GM19395 (cell line): ENCODE data around the gene ELOVL6.
"Not testable (repeated sequence)": the region's sequence is repeated elsewhere in the genome, so short reads cannot be mapped to it uniquely, and the experiment has no call there.

Experiments
- ATAC-seq: cut with Tn5 transposase; IDR thresholded peaks from one replicate; pipeline ENCODE4 v1.9.1; 2021; ENCODE audit warnings: mild to moderate bottlenecking, moderate library complexity; ENCODE audit not compliant: unreplicated experiment

The ELOVL6 gene

GRCh38 chr4:110163327-110164069 is 34.9 kb downstream of the ELOVL6 start:
- no peak for ATAC-seq

- no peak for ATAC-seq
Measured at GRCh38 chr4:110160618-110161017, 37.8 kb downstream of the ELOVL6 start.

DNA sequence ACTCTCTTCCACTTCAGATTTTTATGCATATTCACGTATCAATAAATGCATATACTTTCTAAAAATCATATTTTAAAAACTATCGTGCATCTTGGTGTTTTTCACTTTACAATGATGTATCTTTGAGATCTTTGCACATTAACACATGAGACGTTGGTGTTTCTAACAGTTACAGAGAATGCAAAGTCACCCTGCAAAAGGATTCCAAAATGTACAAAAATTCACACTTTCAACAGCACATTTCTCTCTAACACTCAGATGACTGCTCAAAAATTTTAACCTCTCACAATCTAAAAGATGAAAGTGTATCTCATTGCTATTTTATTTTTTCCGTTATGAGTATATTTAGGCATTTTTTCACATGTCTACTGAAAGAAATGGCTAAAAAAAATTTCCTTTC is 38.9 kb downstream of the ELOVL6 start:
- ATAC-seq, result no peak

GRCh38 chr4:110157580-110157979 is 40.8 kb downstream of the ELOVL6 start:
- no peak for ATAC-seq

GRCh38 chr4:110157166-110157565 is 41.2 kb downstream of the ELOVL6 start:
- ATAC-seq, result not testable (repeated sequence)

GRCh38 chr4:110156442-110156841 is 42.0 kb downstream of the ELOVL6 start:
- ATAC-seq, result no peak

- ATAC-seq, result no peak
Measured at GRCh38 chr4:110155654-110156053, 42.8 kb downstream of the ELOVL6 start.

DNA sequence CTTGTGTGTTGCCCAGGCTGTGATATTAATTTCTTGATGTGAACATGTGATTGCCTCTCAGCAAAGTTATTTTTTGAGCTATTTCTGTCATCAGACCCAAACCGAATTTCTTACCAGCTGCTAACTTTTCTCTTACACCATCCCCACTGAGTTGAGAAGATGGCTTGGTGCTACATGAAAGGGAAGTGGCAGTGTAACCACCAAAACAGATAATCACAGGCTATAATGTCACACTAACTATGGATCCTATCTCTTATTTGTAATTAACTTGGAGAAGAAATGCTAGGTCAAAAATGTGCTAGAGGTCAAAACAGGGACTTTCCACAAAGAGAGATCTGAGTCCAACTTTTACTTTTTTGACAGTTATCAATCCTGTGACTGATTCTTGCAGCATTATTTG is 43.8 kb downstream of the ELOVL6 start:
- ATAC-seq, result no peak

DNA sequence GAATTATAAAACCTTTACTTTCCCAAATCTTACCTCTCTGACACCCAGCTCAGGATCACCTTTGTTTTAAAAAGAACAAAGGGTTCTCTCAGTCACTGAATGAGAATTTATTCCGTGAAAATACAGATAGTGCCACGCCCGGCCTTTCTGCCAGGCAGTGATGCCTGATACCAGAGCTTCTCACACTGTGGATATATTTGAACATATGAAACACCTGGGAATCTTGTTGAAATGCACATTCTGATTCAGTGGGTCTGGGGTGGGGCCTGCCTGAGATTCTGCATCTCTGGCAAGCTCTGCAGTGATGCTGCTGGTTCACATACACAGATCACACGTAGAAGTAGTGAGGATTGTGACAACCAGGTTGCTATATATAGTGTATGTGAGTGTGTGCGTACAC is 46.0 kb downstream of the ELOVL6 start:
- ATAC-seq, result no peak

GRCh38 chr4:110149089-110149488 is 49.3 kb downstream of the ELOVL6 start:
- ATAC-seq, result no peak

DNA sequence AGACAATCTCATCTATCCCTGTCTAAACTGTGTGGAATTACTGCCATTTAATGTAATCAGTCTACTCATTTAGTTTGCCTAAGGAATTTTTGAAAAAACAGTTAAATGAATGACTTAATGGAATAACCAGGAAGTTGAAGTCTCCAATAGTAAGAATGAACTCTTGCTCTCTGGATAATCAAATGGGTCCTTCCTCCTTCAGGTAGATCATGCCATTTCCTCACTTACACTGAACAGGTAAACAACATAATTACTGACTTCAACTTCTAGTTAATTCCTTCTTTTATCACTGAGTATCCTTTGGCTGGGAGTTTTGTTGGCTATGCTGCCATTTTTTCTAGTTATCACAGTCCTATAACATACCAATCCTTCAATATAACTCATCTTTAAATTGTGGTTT is 56.0 kb downstream of the ELOVL6 start:
- ATAC-seq, result no peak

GRCh38 chr4:110139815-110140214 is 58.6 kb downstream of the ELOVL6 start:
- ATAC-seq, result no peak

- no peak for ATAC-seq
Measured at GRCh38 chr4:110139111-110139510, 59.3 kb downstream of the ELOVL6 start.

GRCh38 chr4:110138551-110138950 is 59.9 kb downstream of the ELOVL6 start:
- ATAC-seq, result no peak

DNA sequence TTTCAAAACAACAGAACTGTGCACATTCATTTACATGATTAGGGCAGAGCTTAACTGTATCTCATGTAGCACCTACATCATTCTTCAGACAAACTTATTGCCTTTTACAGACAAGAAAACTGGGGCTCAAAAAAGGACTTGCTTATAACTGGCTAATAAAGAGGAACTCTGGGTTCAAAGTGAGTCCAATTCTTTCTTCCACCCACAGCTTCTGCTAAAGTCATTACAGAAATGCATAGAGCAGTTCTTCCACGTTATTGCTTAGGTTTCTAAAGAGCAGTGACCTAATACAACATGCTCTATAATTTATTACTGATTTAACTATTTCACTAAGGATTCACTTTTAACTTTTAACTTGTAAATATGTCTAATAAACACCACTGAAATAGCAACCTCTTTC is 60.6 kb downstream of the ELOVL6 start:
- no peak for ATAC-seq

- no peak for ATAC-seq
Measured at GRCh38 chr4:110135523-110135922, 62.9 kb downstream of the ELOVL6 start.

- no peak for ATAC-seq
Measured at GRCh38 chr4:110135076-110135475, 63.3 kb downstream of the ELOVL6 start.

- no peak for ATAC-seq
Measured at GRCh38 chr4:110134269-110134869, 64.0 kb downstream of the ELOVL6 start.

DNA sequence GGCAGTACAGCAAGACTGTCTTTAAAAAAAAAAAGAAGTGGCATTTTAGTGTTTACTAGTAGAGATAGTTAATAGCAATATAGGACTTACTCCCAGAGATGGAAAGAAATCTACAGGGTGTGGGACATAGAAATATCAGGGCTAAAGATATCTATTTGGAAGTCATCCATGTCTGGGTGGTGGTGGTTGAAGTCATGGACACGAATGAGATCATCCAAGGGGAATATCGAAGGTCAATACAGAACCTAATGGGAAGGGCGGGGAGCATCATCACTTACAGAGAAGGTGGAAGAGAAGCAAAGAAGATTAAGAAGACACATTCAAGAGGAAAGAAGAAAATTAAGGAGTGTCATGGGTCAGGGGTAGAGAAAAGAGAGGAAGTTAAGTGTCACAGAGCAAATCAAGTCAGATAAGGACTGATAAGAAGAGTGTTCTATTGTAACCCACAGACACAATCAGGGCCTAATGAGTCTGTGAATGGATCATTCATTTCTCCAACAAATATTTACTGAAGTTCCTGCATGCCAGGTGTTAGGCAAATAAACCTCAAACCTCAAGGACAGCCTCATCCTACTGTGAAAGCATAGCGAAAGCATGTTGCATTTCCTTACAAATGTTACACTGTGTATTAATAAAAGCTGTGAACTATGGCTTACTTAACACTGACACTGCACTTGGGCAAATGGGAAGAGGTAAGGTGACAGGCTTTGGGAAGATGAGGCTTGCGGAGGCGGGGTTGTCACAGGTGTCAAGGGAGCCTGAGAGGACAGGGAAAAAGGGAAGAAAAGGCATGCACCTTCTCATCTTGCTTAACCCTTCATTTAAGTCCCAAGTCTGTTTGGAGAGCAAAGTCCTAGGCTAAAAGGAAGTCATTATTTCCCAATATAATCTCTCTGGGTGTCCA is 65.3 kb downstream of the ELOVL6 start:
- no peak for ATAC-seq

DNA sequence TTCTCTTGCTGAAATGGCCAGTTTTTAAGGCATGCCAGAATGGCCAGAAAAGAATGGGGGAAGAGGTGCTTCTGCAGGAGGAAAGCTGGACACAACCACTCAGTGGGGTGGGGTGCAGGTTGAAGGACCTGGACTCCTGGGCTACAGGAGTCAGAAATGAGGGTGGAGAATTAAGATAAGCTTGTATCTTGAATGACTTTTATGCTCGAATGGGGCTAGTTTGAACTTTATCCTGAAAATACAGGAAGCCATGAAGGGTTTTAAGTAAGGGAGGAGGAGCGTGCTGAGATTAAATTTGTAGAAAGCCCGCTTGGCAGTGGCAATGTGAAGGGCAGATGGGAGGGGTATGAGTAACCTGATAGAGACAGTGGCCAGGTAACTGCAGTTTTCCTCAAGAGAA is 66.5 kb downstream of the ELOVL6 start:
- ATAC-seq, result no peak

DNA sequence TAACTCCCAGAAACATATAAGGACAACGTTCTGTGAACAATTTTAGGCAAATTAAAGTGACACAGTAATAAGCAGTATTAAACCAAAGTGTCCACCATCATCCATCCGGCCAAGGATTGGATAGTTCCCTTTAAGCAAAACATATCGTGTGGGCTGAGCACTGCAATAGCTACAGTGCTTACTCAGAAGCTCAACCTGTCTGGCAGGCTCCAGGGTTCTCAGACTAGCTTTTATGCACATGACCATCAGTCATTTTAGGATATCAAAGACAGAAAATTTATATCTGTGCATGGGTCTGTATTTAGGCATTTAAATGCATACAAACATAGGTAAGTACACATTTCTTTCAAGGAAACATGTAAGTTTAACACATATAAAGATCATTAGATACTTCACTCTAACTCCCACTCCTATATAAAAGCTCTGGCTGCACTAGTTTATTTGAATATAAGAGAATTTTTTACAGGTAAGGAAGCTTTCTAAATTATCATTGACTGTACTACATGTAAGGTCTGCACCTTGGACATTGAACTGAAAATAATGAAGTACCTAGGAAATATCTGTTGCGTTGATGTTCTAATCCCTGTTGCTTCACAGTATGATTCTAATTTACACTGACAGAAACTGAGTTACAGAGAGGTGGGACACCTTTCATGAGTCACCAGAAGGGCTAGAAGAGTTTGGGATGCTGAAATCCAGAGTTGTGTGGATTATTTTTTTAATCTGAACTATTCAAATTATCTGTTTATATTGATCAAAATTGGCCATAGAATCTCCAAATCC is 67.6 kb downstream of the ELOVL6 start:
- no peak for ATAC-seq
